ENCODE results near the gene OSR1.

DNA sequence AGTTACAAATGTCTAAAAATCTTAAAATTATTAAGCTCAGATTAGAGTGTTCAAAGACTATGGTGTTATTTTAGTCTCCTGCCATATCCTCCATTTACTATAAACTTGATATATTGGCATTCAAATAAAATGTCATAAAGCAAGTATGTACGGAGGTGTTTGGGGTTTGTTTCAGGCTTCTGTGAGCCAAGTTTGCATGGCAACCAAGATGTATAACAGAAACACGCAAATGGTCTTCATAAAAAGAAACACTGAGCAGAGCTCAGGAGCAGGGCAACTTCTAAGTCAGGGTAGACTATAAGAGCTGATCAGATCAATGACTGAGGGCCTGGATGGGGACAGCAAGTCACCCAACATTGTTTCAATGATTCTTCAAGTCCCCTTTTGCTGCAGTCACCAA lies 20.5 kb upstream of the OSR1 start:
- no peak for TF ChIP-seq POLR2A (IDR thresholded peaks at IDR 0.05)
- TF ChIP-seq, protein P1, sequence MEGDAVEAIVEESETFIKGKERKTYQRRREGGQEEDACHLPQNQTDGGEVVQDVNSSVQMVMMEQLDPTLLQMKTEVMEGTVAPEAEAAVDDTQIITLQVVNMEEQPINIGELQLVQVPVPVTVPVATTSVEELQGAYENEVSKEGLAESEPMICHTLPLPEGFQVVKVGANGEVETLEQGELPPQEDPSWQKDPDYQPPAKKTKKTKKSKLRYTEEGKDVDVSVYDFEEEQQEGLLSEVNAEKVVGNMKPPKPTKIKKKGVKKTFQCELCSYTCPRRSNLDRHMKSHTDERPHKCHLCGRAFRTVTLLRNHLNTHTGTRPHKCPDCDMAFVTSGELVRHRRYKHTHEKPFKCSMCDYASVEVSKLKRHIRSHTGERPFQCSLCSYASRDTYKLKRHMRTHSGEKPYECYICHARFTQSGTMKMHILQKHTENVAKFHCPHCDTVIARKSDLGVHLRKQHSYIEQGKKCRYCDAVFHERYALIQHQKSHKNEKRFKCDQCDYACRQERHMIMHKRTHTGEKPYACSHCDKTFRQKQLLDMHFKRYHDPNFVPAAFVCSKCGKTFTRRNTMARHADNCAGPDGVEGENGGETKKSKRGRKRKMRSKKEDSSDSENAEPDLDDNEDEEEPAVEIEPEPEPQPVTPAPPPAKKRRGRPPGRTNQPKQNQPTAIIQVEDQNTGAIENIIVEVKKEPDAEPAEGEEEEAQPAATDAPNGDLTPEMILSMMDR (IDR thresholded peaks at IDR 0.05): no peak

All from right lobe of liver (tissue), 4 donors.